NCI-H146 treated with DMSO at 0.1 percent for 48 hours (cell line): ENCODE results near the gene RNU2-63P.
"Not testable (repeated sequence)": the region's sequence is repeated elsewhere in the genome, so short reads cannot be mapped to it uniquely, and the experiment has no call there.

Experiments
- DNase-seq: peaks from one replicate; lab custom pipeline; 2025; ENCODE audit not compliant: unreplicated experiment; lab: John Stamatoyannopoulos, UW

Gene RNU2-63P

GRCh38 chr2:88032070-88032702, 15.8 kb upstream of the RNU2-63P start:
- no peak for DNase-seq

- no peak for DNase-seq
Observed at GRCh38 chr2:88028931-88029330, 12.6 kb upstream of the RNU2-63P start.

- DNase-seq = no peak
Observed at GRCh38 chr2:88027697-88028389, 11.5 kb upstream of the RNU2-63P start.

- DNase-seq = no peak
Observed at GRCh38 chr2:88024509-88024908, 8.2 kb upstream of the RNU2-63P start.

GRCh38 chr2:88022669-88022921, 6.2 kb upstream of the RNU2-63P start:
- no peak for DNase-seq

GRCh38 chr2:88019985-88020384, 3.6 kb upstream of the RNU2-63P start:
- DNase-seq = no peak

- DNase-seq = no peak
Observed at GRCh38 chr2:88018909-88019308, 2.6 kb upstream of the RNU2-63P start.

GRCh38 chr2:88018077-88018805, 1.9 kb upstream of the RNU2-63P start:
- DNase-seq = not testable (repeated sequence)

GRCh38 chr2:88017780-88018038, 1.4 kb upstream of the RNU2-63P start:
- not testable (repeated sequence) for DNase-seq

- DNase-seq = no peak
Observed at GRCh38 chr2:88016960-88017779, 823 bp upstream of the RNU2-63P start.

GRCh38 chr2:88011011-88011410, 5.3 kb downstream of the RNU2-63P start:
- no peak for DNase-seq

GRCh38 chr2:88010136-88010535, 6.2 kb downstream of the RNU2-63P start:
- DNase-seq = no peak

- DNase-seq = no peak
Observed at GRCh38 chr2:88006912-88007439, 9.4 kb downstream of the RNU2-63P start.

- no peak for DNase-seq
Observed at GRCh38 chr2:88005776-88006175, 10.6 kb downstream of the RNU2-63P start.

GRCh38 chr2:88003074-88003755, 13.1 kb downstream of the RNU2-63P start:
- DNase-seq = peak; percentile 11

- no peak for DNase-seq
Observed at GRCh38 chr2:88002359-88002707, 14.0 kb downstream of the RNU2-63P start.

GRCh38 chr2:88000474-88000873, 15.9 kb downstream of the RNU2-63P start:
- DNase-seq = not testable (repeated sequence)

- no peak for DNase-seq
Observed at GRCh38 chr2:87996570-87996969, 19.8 kb downstream of the RNU2-63P start.

- no peak for DNase-seq
Observed at GRCh38 chr2:87995756-87996155, 20.6 kb downstream of the RNU2-63P start.

GRCh38 chr2:87994304-87994850, 22.0 kb downstream of the RNU2-63P start:
- DNase-seq = not testable (repeated sequence)

GRCh38 chr2:87992569-87992968, 23.8 kb downstream of the RNU2-63P start:
- not testable (repeated sequence) for DNase-seq
